ENCODE measurements around the gene UBE4A.
A peak's percentile ranks its signal among the peaks of the same experiment; 100 is the strongest.
"Not testable (repeated sequence)": the region's sequence is repeated elsewhere in the genome, so short reads cannot be mapped to it uniquely, and the experiment has no call there.

UBE4A gene

DNA sequence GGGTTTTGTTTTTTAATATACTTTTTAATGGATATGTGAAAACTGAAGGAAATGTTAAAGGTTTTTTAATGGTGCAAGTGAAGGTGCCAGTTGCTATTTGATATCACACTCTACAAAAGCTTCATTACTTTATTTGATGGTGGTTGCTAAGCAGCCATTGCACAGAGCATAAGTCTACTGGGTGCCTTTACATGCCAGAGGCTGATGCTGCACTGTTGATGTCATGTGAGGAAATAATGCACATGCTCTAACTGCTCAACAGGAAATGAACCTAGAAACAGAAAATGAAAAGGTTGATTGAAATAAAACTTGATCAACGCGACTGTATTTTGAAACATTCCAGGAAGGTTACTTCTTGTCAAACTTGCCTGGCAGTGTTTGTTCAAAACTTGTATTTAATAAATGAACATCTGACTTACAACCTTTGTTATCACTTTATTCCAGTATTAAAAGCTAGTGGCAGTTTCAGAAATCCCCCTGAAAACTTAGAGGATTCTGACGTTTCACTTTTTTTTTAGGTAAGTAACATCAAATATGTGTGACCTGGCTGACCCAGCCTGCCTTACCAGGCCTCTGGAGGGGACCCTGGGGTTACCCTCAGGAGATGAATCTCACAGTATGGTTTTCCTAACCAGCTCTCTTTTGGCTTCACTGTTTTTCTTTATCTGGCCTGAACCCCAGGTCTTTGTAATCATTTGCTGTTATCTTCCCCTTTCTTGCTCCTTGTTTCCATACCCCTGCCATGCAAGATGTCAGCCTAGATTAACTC is 39.6 kb downstream of the UBE4A start:
- no peak overlapping the region for H3K9ac ChIP-seq (ENCODE audit: low read length)
- H3K4me2 ChIP-seq (ENCODE audit: low read length), result no peak overlapping the region
- H3K27ac ChIP-seq (ENCODE audit: low read depth, low read length, poor library complexity, severe bottlenecking), result peak overlapping the region; percentile 54
- no peaks in the 10 kb centered on the region for H3F3A ChIP-seq (ENCODE audit: insufficient read depth, low read length)
- H3K4me1 ChIP-seq (ENCODE audit: insufficient read depth, low read length, severe bottlenecking), result peaks cover 28% of the 10 kb centered on the region
- no peaks in the 10 kb centered on the region for H3K27me3 ChIP-seq (ENCODE audit: insufficient read depth, low read length)
- H4K20me1 ChIP-seq (ENCODE audit: insufficient read depth, low read length), result no peaks in the 10 kb centered on the region
- TF ChIP-seq, protein P1, sequence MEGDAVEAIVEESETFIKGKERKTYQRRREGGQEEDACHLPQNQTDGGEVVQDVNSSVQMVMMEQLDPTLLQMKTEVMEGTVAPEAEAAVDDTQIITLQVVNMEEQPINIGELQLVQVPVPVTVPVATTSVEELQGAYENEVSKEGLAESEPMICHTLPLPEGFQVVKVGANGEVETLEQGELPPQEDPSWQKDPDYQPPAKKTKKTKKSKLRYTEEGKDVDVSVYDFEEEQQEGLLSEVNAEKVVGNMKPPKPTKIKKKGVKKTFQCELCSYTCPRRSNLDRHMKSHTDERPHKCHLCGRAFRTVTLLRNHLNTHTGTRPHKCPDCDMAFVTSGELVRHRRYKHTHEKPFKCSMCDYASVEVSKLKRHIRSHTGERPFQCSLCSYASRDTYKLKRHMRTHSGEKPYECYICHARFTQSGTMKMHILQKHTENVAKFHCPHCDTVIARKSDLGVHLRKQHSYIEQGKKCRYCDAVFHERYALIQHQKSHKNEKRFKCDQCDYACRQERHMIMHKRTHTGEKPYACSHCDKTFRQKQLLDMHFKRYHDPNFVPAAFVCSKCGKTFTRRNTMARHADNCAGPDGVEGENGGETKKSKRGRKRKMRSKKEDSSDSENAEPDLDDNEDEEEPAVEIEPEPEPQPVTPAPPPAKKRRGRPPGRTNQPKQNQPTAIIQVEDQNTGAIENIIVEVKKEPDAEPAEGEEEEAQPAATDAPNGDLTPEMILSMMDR (IDR thresholded peaks at IDR 0.05; ENCODE audit: low read length), result no peak
- TF ChIP-seq EZH2 (IDR thresholded peaks at IDR 0.05; ENCODE audit: borderline replicate concordance, low read length), result no peak
- no peak overlapping the region for H2AFZ ChIP-seq (ENCODE audit: low read length)
- no peaks in the 10 kb centered on the region for H3K9me3 ChIP-seq (ENCODE audit: low read length)
- H3K4me3 ChIP-seq (ENCODE audit: low read depth, low read length, poor library complexity, severe bottlenecking), result no peak overlapping the region
- peaks cover 28% of the 10 kb centered on the region for H3K36me3 ChIP-seq (ENCODE audit: insufficient read depth, low read length)
- peaks cover 23% of the 10 kb centered on the region for H3K79me2 ChIP-seq (ENCODE audit: insufficient read depth, low read length)
- no peaks in the 10 kb centered on the region for H3K9me2 ChIP-seq (ENCODE audit: low read depth, low read length)

- no peak for TF ChIP-seq EZH2 (IDR thresholded peaks at IDR 0.05; ENCODE audit: borderline replicate concordance, low read length)
- TF ChIP-seq, protein P1 (IDR thresholded peaks at IDR 0.05; ENCODE audit: low read length), result no peak
- H3F3A ChIP-seq (ENCODE audit: insufficient read depth, low read length), result no peaks in the 10 kb centered on the region
- H4K20me1 ChIP-seq (ENCODE audit: insufficient read depth, low read length), result no peaks in the 10 kb centered on the region
- no peaks in the 10 kb centered on the region for H3K9me3 ChIP-seq (ENCODE audit: low read length)
- H2AFZ ChIP-seq (ENCODE audit: low read length), result no peak within 1 kb of the TSS
- H3K27ac ChIP-seq (ENCODE audit: low read depth, low read length, poor library complexity, severe bottlenecking), result peak within 1 kb of the TSS; percentile 75
- H3K4me1 ChIP-seq (ENCODE audit: insufficient read depth, low read length, severe bottlenecking), result peaks cover 34% of the 10 kb centered on the region
- peaks cover 45% of the 10 kb centered on the region for H3K79me2 ChIP-seq (ENCODE audit: insufficient read depth, low read length)
- H3K36me3 ChIP-seq (ENCODE audit: insufficient read depth, low read length), result peaks cover 29% of the 10 kb centered on the region
- peak within 1 kb of the TSS; percentile 82 for H3K9ac ChIP-seq (ENCODE audit: low read length)
- H3K9me2 ChIP-seq (ENCODE audit: low read depth, low read length), result no peaks in the 10 kb centered on the region
- peak within 1 kb of the TSS; percentile 82 for H3K4me3 ChIP-seq (ENCODE audit: low read depth, low read length, poor library complexity, severe bottlenecking)
- no peaks in the 10 kb centered on the region for H3K27me3 ChIP-seq (ENCODE audit: insufficient read depth, low read length)
- H3K4me2 ChIP-seq (ENCODE audit: low read length), result peak within 1 kb of the TSS; percentile 79
Observed at GRCh38 chr11:118401151-118401879, 41.9 kb downstream of the UBE4A start, which contains the start of gene ATP5MG. TSS of gene ATP5MG (plus strand) at chr11:118401606. CDS start at chr11:118401666, 60 bp downstream.

DNA sequence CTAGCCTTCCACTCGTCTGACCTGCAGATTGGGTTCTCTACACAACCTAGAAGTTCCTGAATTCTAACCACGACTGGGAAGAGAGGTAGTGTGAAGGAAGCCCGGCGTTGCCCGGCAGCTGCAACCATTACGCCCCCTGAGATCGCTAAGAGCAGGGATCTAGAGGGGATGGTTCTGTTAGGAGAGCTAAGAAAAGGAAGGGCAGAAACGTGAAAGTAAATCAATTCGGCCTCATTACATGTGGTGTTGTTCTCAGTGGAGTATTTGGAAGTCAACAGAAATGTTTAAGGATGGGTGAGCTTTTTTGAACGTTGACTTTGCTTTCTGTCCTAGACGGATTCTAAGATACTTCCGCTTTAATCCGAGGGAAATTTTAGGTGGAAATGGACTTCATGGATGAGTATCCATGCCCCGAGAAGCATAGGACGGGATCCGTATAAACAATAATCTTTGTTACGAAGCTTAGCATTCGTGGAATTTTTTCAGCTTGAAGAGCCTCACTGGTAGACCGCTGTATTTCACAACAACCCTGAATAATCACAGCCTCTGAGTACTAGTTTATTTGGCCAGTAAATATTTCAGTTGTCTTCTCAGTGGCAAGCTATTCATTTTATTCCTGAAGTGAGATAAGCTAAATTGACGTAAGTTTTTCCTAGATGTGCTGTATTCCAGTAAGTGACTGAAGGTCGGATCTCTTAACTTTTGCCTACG is 42.6 kb downstream of the UBE4A start:
- no peak for TF ChIP-seq EZH2 (IDR thresholded peaks at IDR 0.05; ENCODE audit: borderline replicate concordance, low read length)
- TF ChIP-seq, protein P1 (IDR thresholded peaks at IDR 0.05; ENCODE audit: low read length), result no peak
- H3K4me1 ChIP-seq (ENCODE audit: insufficient read depth, low read length, severe bottlenecking), result peaks cover 34% of the 10 kb centered on the region
- H2AFZ ChIP-seq (ENCODE audit: low read length), result no peak overlapping the region
- H3K36me3 ChIP-seq (ENCODE audit: insufficient read depth, low read length), result peaks cover 31% of the 10 kb centered on the region
- H3K79me2 ChIP-seq (ENCODE audit: insufficient read depth, low read length), result peaks cover 48% of the 10 kb centered on the region
- H3K27ac ChIP-seq (ENCODE audit: low read depth, low read length, poor library complexity, severe bottlenecking), result peak overlapping the region; percentile 75
- peak overlapping the region; percentile 82 for H3K4me3 ChIP-seq (ENCODE audit: low read depth, low read length, poor library complexity, severe bottlenecking)
- peak overlapping the region; percentile 82 for H3K9ac ChIP-seq (ENCODE audit: low read length)
- peak overlapping the region; percentile 79 for H3K4me2 ChIP-seq (ENCODE audit: low read length)
- no peaks in the 10 kb centered on the region for H3K9me2 ChIP-seq (ENCODE audit: low read depth, low read length)
- H3K9me3 ChIP-seq (ENCODE audit: low read length), result no peaks in the 10 kb centered on the region
- no peaks in the 10 kb centered on the region for H3K27me3 ChIP-seq (ENCODE audit: insufficient read depth, low read length)
- no peaks in the 10 kb centered on the region for H4K20me1 ChIP-seq (ENCODE audit: insufficient read depth, low read length)
- H3F3A ChIP-seq (ENCODE audit: insufficient read depth, low read length), result no peaks in the 10 kb centered on the region

DNA sequence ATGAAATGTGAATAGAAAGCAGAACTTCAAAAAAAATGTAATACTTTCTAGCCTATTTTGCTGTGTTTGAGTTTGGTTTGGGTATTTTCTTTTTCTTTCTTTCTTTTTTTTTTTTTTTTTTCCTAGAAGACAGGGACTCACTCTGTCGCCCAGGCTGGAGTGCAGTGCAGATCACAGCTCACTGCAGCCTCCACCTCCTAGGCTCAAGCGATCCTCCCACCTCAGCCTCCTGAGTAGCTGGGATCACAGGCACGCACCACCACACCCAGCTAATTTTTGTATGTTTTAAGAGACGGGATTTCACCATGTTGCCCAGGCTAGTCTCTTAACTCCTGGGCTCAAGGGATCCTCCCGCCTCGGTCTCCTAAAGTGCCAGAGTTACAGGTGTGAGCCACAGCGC is 43.2 kb downstream of the UBE4A start:
- peak overlapping the region; percentile 82 for H3K9ac ChIP-seq (ENCODE audit: low read length)
- H3K79me2 ChIP-seq (ENCODE audit: insufficient read depth, low read length), result peaks cover 48% of the 10 kb centered on the region
- H3K9me3 ChIP-seq (ENCODE audit: low read length); H3K27ac ChIP-seq (ENCODE audit: low read depth, low read length, poor library complexity, severe bottlenecking); H3K27me3 ChIP-seq (ENCODE audit: insufficient read depth, low read length); H3F3A ChIP-seq (ENCODE audit: insufficient read depth, low read length); H2AFZ ChIP-seq (ENCODE audit: low read length); H4K20me1 ChIP-seq (ENCODE audit: insufficient read depth, low read length); H3K9me2 ChIP-seq (ENCODE audit: low read depth, low read length): not testable (repeated sequence)
- peak overlapping the region; percentile 82 for H3K4me3 ChIP-seq (ENCODE audit: low read depth, low read length, poor library complexity, severe bottlenecking)
- H3K36me3 ChIP-seq (ENCODE audit: insufficient read depth, low read length), result peaks cover 32% of the 10 kb centered on the region
- H3K4me1 ChIP-seq (ENCODE audit: insufficient read depth, low read length, severe bottlenecking), result peaks cover 34% of the 10 kb centered on the region
- peak overlapping the region; percentile 79 for H3K4me2 ChIP-seq (ENCODE audit: low read length)

All from OCI-LY1 (cell line).